GM12878 (cell line): ENCODE measurements around the gene CALHM1. TPM values are rescaled to one million over a fixed set of nuclear protein-coding genes. Genes with fewer than 3 reads are reported as not detected.

Source experiments
- ATAC-seq: fragments of 200-7000 bp; cut with Tn5 transposase; 3 replicates; pipeline ENCODE4 v1.9.1; 2020; ENCODE audit warnings: mild to moderate bottlenecking, moderate library complexity
- BruUV-seq: library from RNA; stranded (reverse); fragments of 400-500 nt; replicated peaks from 2 replicates; lab custom pipeline; 2021; lab: Mats Ljungman, UMichigan
- CTCF ChIA-PET: fragments of 300-600 bp; sonication (Branson Sonifier 250); formaldehyde crosslinking; extraction: SDS; loops from one replicate; lab custom pipeline; 2021; ENCODE audit warnings: inconsistent platforms; lab: Yijun Ruan, JAX
- POLR2A ChIA-PET: fragments of 350-600 bp; formaldehyde crosslinking; extraction: SDS; loops from one replicate; lab custom pipeline; 2021; ENCODE audit warnings: inconsistent platforms; lab: Charles Lee
- RAD21 ChIA-PET: fragments of 300-600 bp; sonication (Branson Sonifier 250); formaldehyde crosslinking; loops from one replicate; lab custom pipeline; 2023; ENCODE audit warnings: antibody characterized with exemption; ENCODE audit not compliant: unreplicated experiment; lab: Charles Lee
- SMC1A ChIA-PET: fragments of 300-600 bp; sonication (Branson Sonifier 250); formaldehyde crosslinking; loops from one replicate; lab custom pipeline; 2023; ENCODE audit not compliant: unreplicated experiment, uncharacterized antibody; lab: Charles Lee
- DNase-seq: peaks from one replicate; pipeline ENCODE4 v3.0.0-alpha.2; 2011; ENCODE audit warnings: low read depth, low spot score
- FAIRE-seq: peaks from 3 replicates; lab custom pipeline; 2011; peaks lifted over from hg19 to GRCh38; lab: Jason Lieb, UNC
- H2AFZ ChIP-seq: 2 replicates; pipeline ENCODE4 v1.6.0; 2011; ENCODE audit warnings: low read depth, low read length, control low read depth; ENCODE audit not compliant: control insufficient read depth
- H3K27ac ChIP-seq: 2 replicates; pipeline ENCODE4 v1.5.1; 2011; ENCODE audit warnings: control low read depth; ENCODE audit not compliant: control insufficient read depth, insufficient read depth
- H3K27me3 ChIP-seq, 2 experiments: replicated peaks in 1 of 2; 2 replicates each; pipeline versions ENCODE4 v1.6.0 to v1.6.1; 2011; ENCODE audit warnings: low read length in 1 of 2; ENCODE audit not compliant: control insufficient read depth in 2 of 2, insufficient read depth in 2 of 2
- H3K36me3 ChIP-seq, 2 experiments: 2 replicates each; pipeline ENCODE4 v1.5.1; 2011; ENCODE audit warnings: low read length in 1 of 2; ENCODE audit not compliant: control insufficient read depth in 2 of 2, insufficient read depth in 2 of 2
- H3K4me1 ChIP-seq: 2 replicates; pipeline ENCODE4 v1.6.1; 2011; ENCODE audit warnings: mild to moderate bottlenecking, low read length, moderate library complexity, mixed read lengths; ENCODE audit not compliant: control insufficient read depth, insufficient read depth
- H3K4me2 ChIP-seq: 2 replicates; pipeline ENCODE4 v1.6.0; 2011; ENCODE audit warnings: control low read depth; ENCODE audit not compliant: control insufficient read depth, insufficient read depth
- H3K4me3 ChIP-seq: fragments of 200-600 bp; sonication (generic); 2 replicates; pipeline ENCODE4 v1.5.1; 2016
- H3K79me2 ChIP-seq: 2 replicates; pipeline ENCODE4 v1.6.0; 2011; ENCODE audit warnings: low read length; ENCODE audit not compliant: control insufficient read depth, insufficient read depth
- H3K9ac ChIP-seq: 2 replicates; pipeline ENCODE4 v1.8.0; 2011; ENCODE audit warnings: low read length, control low read depth, mixed read lengths; ENCODE audit not compliant: control insufficient read depth, insufficient read depth
- H3K9me3 ChIP-seq: replicated peaks from 3 replicates; pipeline ENCODE4 v1.5.1; 2011; ENCODE audit warnings: mild to moderate bottlenecking, low read length; ENCODE audit not compliant: control insufficient read depth, insufficient read depth
- H4K20me1 ChIP-seq: 2 replicates; pipeline ENCODE4 v1.6.0; 2011; ENCODE audit not compliant: control insufficient read depth, insufficient read depth
- ASH2L ChIP-seq: fragments of 300-600, 200-600 bp; sonication (generic); IDR thresholded peaks from 2 replicates; pipeline ENCODE4 v1.6.1; 2017; ENCODE audit warnings: low read depth, mild to moderate bottlenecking, borderline replicate concordance
- ATF2 ChIP-seq: IDR thresholded peaks from 2 replicates; pipeline ENCODE4 v1.6.1; 2012; ENCODE audit warnings: low read length, inconsistent platforms
- BRCA1 ChIP-seq: IDR thresholded peaks from 2 replicates; pipeline ENCODE4 v1.6.1; 2011; ENCODE audit warnings: low read depth, low read length, improper control_type of control experiment
- CBX3 ChIP-seq: fragments of 200-600 bp; sonication (generic); IDR thresholded peaks from 2 replicates; pipeline ENCODE4 v1.6.1; 2016; ENCODE audit warnings: low read depth, borderline replicate concordance
- CBX5 ChIP-seq: sonication (generic); IDR thresholded peaks from 2 replicates; pipeline ENCODE4 v1.6.1; 2016; ENCODE audit warnings: low read depth, moderate library complexity, mild to moderate bottlenecking, inconsistent platforms
- CHD4 ChIP-seq: fragments of 200-600 bp; sonication (generic); IDR thresholded peaks from 2 replicates; pipeline ENCODE4 v1.6.1; 2016; ENCODE audit warnings: mild to moderate bottlenecking
- CREB1 ChIP-seq: IDR thresholded peaks from 2 replicates; pipeline ENCODE4 v1.6.1; 2012; ENCODE audit warnings: low read depth, mild to moderate bottlenecking, inconsistent platforms
- E2F4 ChIP-seq: IDR thresholded peaks from 2 replicates; pipeline ENCODE4 v1.6.1; 2012; ENCODE audit warnings: low read depth, low read length, improper control_type of control experiment
- E4F1 ChIP-seq: fragments of 450-650 bp; IDR thresholded peaks from 2 replicates; pipeline ENCODE4 v1.6.1; 2018; ENCODE audit warnings: borderline replicate concordance, mild to moderate bottlenecking; ENCODE audit not compliant: partially characterized antibody
- JUNB ChIP-seq: IDR thresholded peaks from 2 replicates; pipeline ENCODE4 v1.6.1; 2016; ENCODE audit warnings: antibody characterized with exemption, mild to moderate bottlenecking
- NFYB ChIP-seq: IDR thresholded peaks from 2 replicates; pipeline ENCODE4 v1.6.1; 2011; ENCODE audit warnings: low read depth, mild to moderate bottlenecking, low read length, improper control_type of control experiment, moderate library complexity; ENCODE audit not compliant: insufficient read depth
- NKRF ChIP-seq: fragments of 450-650 bp; conservative IDR thresholded peaks from 2 replicates; pipeline ENCODE4 v1.6.1; 2017; ENCODE audit warnings: mild to moderate bottlenecking, moderate library complexity
- SMAD1 ChIP-seq: fragments of 450-650 bp; IDR thresholded peaks from 2 replicates; pipeline ENCODE4 v1.6.1; 2018; ENCODE audit warnings: mild to moderate bottlenecking, low read depth; ENCODE audit not compliant: partially characterized antibody
- SP1 ChIP-seq: IDR thresholded peaks from one replicate; pipeline ENCODE4 v1.6.1; 2011; ENCODE audit warnings: low read depth, low read length
- YY1 ChIP-seq: IDR thresholded peaks from 2 replicates; pipeline ENCODE4 v1.6.1; 2011; ENCODE audit warnings: low read depth, mild to moderate bottlenecking, low read length
- WGBS: methylation state at CpG from one replicate; pipeline ENCODE4 v1.1.6; 2016; ENCODE audit warnings: low lambda C conversion rate; ENCODE audit not compliant: insufficient replicate concordance, insufficient coverage; ENCODE audit errors: missing lambda C conversion rate; 5-methylcytosine and 5-hydroxymethylcytosine counted together
- in situ Hi-C: fragments of 300-500 bp; cut with MboI; formaldehyde crosslinking; loops from 9 replicates; pipeline ENCODE4 v1.14.3; 2018; ENCODE audit warnings: mixed read lengths
- intact Hi-C: fragments of 100-400 bp; cut with micrococcal nuclease; formaldehyde crosslinking; loops from one replicate; pipeline ENCODE4 v1.14.2; 2022; ENCODE audit not compliant: unreplicated experiment
- polyA plus RNA-seq, 11 experiments: library from polyadenylated mRNA; depleted of rRNA in 4 of 11; unstranded in 6 of 11; stranded (reverse) in 5 of 11; fragments of >200 nt; fragmentation: Nextera tagmentation in 4 of 11; fragmentation: Illumina TruSeq in 1 of 11; extraction: Ambion mirVana in 4 of 11; extraction: Trizol in 1 of 11; gene quantifications; 1 replicate in 1 of 11; 2 replicates in 10 of 11; pipeline versions ENCODE4 v1.2.1 to v1.2.3, GENCODE V29; 2011 to 2016; ENCODE audit warnings: inconsistent platforms in 2 of 11, missing spikeins in 2 of 11, low read depth in 1 of 11
- total RNA-seq, 4 experiments: library from RNA; depleted of rRNA in 3 of 4; stranded (reverse); fragments of >200 nt in 3 of 4; fragmentation: Illumina TruSeq in 1 of 4; extraction: Trizol in 1 of 4; gene quantifications; 2 replicates each; pipeline versions ENCODE4 v1.2.1 to v1.2.3, GENCODE V29; 2013 to 2021

The CALHM1 gene
- total and polyA plus RNA-seq, 10 of the 15 experiments (the other 5 are each of a cell fraction or from before 2014, with no cell fraction given), result 0.05 to 1.7 (median 0.17) TPM

GRCh38 chr10:103463499-103463898 lies 4.8 kb upstream of the CALHM1 start (continued):
- TF ChIP-seq ATF2 (no peak), E4F1 (no peak), SMAD1 (no peak), CHD4 (no peak), CBX5 (no peak), NFYB (no peak)

- Histone ChIP-seq H3K9ac (no peak overlapping the region), H3K27me3 (no peaks in the 10 kb centered on the region), H3K27ac (no peak overlapping the region), H4K20me1 (no peaks in the 10 kb centered on the region), H3K79me2 (no peaks in the 10 kb centered on the region), H3K4me2 (no peak overlapping the region), H3K4me3 (no peak overlapping the region), H3K4me1 (peaks cover 16% of the 10 kb centered on the region), H2AFZ (no peak overlapping the region), H3K9me3 (no peaks in the 10 kb centered on the region), H3K36me3 (no peaks in the 10 kb centered on the region)
- WGBS, result 25% methylated on average over 4 of the region's 4 CpGs
- SMC1A ChIA-PET, result interaction anchor here (1.1 to 2.4 kb wide), 3 partner anchors 10 to 17 kb away, joined by 4 to 10 read pairs (median 6); no protein-coding TSS in a partner anchor
- in situ Hi-C loops (no loop called here), intact Hi-C loops (no loop called here)
- CTCF ChIA-PET, result interaction anchor here (0.6 to 3.2 kb wide), 3 partner anchors 10 to 95 kb away, joined by 3 to 17 read pairs (median 5); no protein-coding TSS in a partner anchor
- ATAC-seq (peak; percentile 18; the same call in 1 of the 3 replicates), FAIRE-seq (no peak), DNase-seq (no peak)
- POLR2A ChIA-PET, result interaction anchor here (1.2 to 3.0 kb wide), 4 partner anchors 8 to 17 kb away, joined by 6 to 24 read pairs (median 14); no protein-coding TSS in a partner anchor
- BruUV-seq, result no TSS peak
- RAD21 ChIA-PET, result interaction anchor here (1.5 to 2.3 kb wide), 2 partner anchors 12 to 34 kb away, joined by 3 to 19 read pairs; partner anchors contain the start of gene NEURL1
- TF ChIP-seq BRCA1, result no peak
- no peak for TF ChIP-seq E2F4
- no peak for TF ChIP-seq NKRF
- no peak for TF ChIP-seq YY1
- no peak for TF ChIP-seq ASH2L
- TF ChIP-seq SP1, result no peak
- TF ChIP-seq CBX3, result no peak
- TF ChIP-seq JUNB, result no peak
- TF ChIP-seq CREB1, result no peak
These were observed 915 bp upstream of the CALHM1 start for GRCh38 chr10:103459615-103460014.
